K562 (cell line): ENCODE measurements around the gene CELSR3. TPM values are rescaled to one million over a fixed set of nuclear protein-coding genes. Genes with fewer than 3 reads are reported as not detected.

Source experiments
- ATAC-seq: fragments of 200-7000 bp; cut with Tn5 transposase; 3 replicates; pipeline ENCODE4 v1.9.1; 2020; ENCODE audit warnings: moderate library complexity
- BruUV-seq: library from RNA; stranded (reverse); fragments of 400-500 nt; replicated peaks from 2 replicates; lab custom pipeline; 2021; lab: Mats Ljungman, UMichigan
- CTCF ChIA-PET: fragments of 300-600 bp; formaldehyde crosslinking; extraction: SDS; loops from one replicate; lab custom pipeline; 2021; ENCODE audit warnings: low intra/inter-chr PET ratio; lab: Yijun Ruan, JAX
- POLR2A ChIA-PET: fragments of 300-600, 350-650 bp; sonication (Branson Sonifier 250); formaldehyde crosslinking; extraction: SDS; loops from one replicate; lab custom pipeline; 2021; ENCODE audit warnings: antibody characterized with exemption, inconsistent platforms; lab: Yijun Ruan, JAX
- DNase-seq, 4 experiments: peaks; one replicate each; pipeline versions ENCODE4 v3.0.0 to v3.0.0-alpha.2; 2011 to 2018; ENCODE audit warnings: low spot score in 3 of 4, mixed read lengths in 3 of 4; ENCODE audit errors: extremely low read depth in 1 of 4
- FAIRE-seq: peaks from 2 replicates; lab custom pipeline; 2011; peaks lifted over from hg19 to GRCh38; lab: Jason Lieb, UNC
- H2AFZ ChIP-seq: 2 replicates; pipeline ENCODE4 v1.6.0; 2011; ENCODE audit warnings: low read depth, low read length, control low read depth, inconsistent platforms
- H3K27ac ChIP-seq: fragments of 200-600 bp; 3 replicates; pipeline ENCODE4 v1.8.0; 2011; ENCODE audit warnings: low read depth, mild to moderate bottlenecking, control low read depth, inconsistent platforms, low read length, moderate library complexity, mixed read lengths; ENCODE audit errors: extremely low read depth
- H3K27me3 ChIP-seq, 2 experiments: fragments of 300-600 bp in 1 of 2; 2 replicates in 1 of 2; 3 replicates in 1 of 2; pipeline versions ENCODE4 v1.6.0 to v1.8.0; 2011; ENCODE audit warnings: inconsistent platforms in 2 of 2, low read length in 2 of 2, mild to moderate bottlenecking in 1 of 2, mixed read lengths in 1 of 2, moderate library complexity in 1 of 2; ENCODE audit not compliant: control insufficient read depth in 2 of 2, insufficient read depth in 2 of 2
- H3K36me3 ChIP-seq: fragments of 300-600 bp; 3 replicates; pipeline ENCODE4 v1.8.0; 2011; ENCODE audit warnings: mild to moderate bottlenecking, low read length, inconsistent platforms; ENCODE audit not compliant: control insufficient read depth, insufficient read depth
- H3K4me1 ChIP-seq, 2 experiments: fragments of 200-600 bp in 1 of 2; replicated peaks in 1 of 2; 2 replicates in 1 of 2; 3 replicates in 1 of 2; pipeline versions ENCODE4 v1.5.1 to v1.8.0; 2011; ENCODE audit warnings: inconsistent platforms in 2 of 2, low read length in 2 of 2, mild to moderate bottlenecking in 1 of 2, mixed read lengths in 1 of 2, moderate library complexity in 1 of 2; ENCODE audit not compliant: control insufficient read depth in 2 of 2, insufficient read depth in 2 of 2
- H3K4me2 ChIP-seq: 2 replicates; pipeline ENCODE4 v1.6.1; 2011; ENCODE audit warnings: low read length, control low read depth, inconsistent platforms, mixed read lengths; ENCODE audit not compliant: insufficient read depth
- H3K4me3 ChIP-seq: fragments of 200-600 bp; sonication (generic), shearing (Covaris generic); 2 replicates; pipeline ENCODE4 v1.5.1; 2016; ENCODE audit warnings: control low read depth, inconsistent platforms
- H3K79me2 ChIP-seq: fragments of 200-600 bp; 3 replicates; pipeline ENCODE4 v1.8.0; 2011; ENCODE audit warnings: low read length, inconsistent platforms; ENCODE audit not compliant: control insufficient read depth, insufficient read depth
- H3K9ac ChIP-seq, 2 experiments: 2 replicates each; pipeline versions ENCODE4 v1.6.0 to v1.6.1; 2011; ENCODE audit warnings: low read depth in 2 of 2, low read length in 2 of 2, control low read depth in 1 of 2, inconsistent platforms in 1 of 2, mild to moderate bottlenecking in 1 of 2, mixed read lengths in 1 of 2; ENCODE audit not compliant: insufficient read depth in 1 of 2
- H3K9me1 ChIP-seq: one replicate; pipeline ENCODE4 v1.6.0; 2011; ENCODE audit warnings: inconsistent platforms, mild to moderate bottlenecking, low read length, moderate library complexity; ENCODE audit not compliant: control insufficient read depth, insufficient read depth
- H3K9me3 ChIP-seq: replicated peaks from 2 replicates; pipeline ENCODE4 v1.5.1; 2011; ENCODE audit warnings: low read depth, low read length, inconsistent platforms; ENCODE audit not compliant: control insufficient read depth, insufficient read depth
- H4K20me1 ChIP-seq: replicated peaks from 2 replicates; pipeline ENCODE4 v1.6.1; 2011; ENCODE audit warnings: low read length, inconsistent platforms, mixed read lengths; ENCODE audit not compliant: control insufficient read depth, insufficient read depth
- ELF2 ChIP-seq: fragments of 250-450 bp; sonication (Bioruptor Pico); IDR thresholded peaks from 2 replicates; pipeline ENCODE4 v1.5.0; 2021; ENCODE audit warnings: mild to moderate bottlenecking
- ELF4 ChIP-seq: fragments of 450-650 bp; formaldehyde crosslinking; IDR thresholded peaks from 2 replicates; pipeline ENCODE4 v1.4.0; 2022; ENCODE audit warnings: missing genetic modification characterization
- LEF1 ChIP-seq: fragments of 450-650 bp; IDR thresholded peaks from 2 replicates; pipeline ENCODE4 v1.6.1; 2016; ENCODE audit warnings: mild to moderate bottlenecking
- MCM5 ChIP-seq: fragments of 450-650 bp; IDR thresholded peaks from 2 replicates; pipeline ENCODE4 v1.6.1; 2016; ENCODE audit warnings: low read depth
- PML ChIP-seq: IDR thresholded peaks from 2 replicates; pipeline ENCODE4 v1.6.1; 2012; ENCODE audit warnings: low read length, inconsistent platforms
- RBM17 ChIP-seq: fragments of 200-400 bp; formaldehyde crosslinking; IDR thresholded peaks from 2 replicates; pipeline ENCODE4 v1.6.1; 2017; ENCODE audit warnings: low read depth, mild to moderate bottlenecking, low read length, borderline replicate concordance
- TEAD4 ChIP-seq, 2 experiments: sonication (generic) in 1 of 2; formaldehyde crosslinking in 1 of 2; IDR thresholded peaks; 2 replicates each; pipeline versions ENCODE4 v1.6.1 to v1.8.0; 2012 to 2022; ENCODE audit warnings: borderline replicate concordance in 1 of 2, inconsistent platforms in 1 of 2, low read length in 1 of 2, mild to moderate bottlenecking in 1 of 2, missing genetic modification reagents in 1 of 2
- ZNF75A ChIP-seq: fragments of 450-650 bp; formaldehyde crosslinking; IDR thresholded peaks from 2 replicates; pipeline ENCODE4 v1.4.0; 2020; ENCODE audit warnings: mild to moderate bottlenecking
- WGBS: fragments of 100-300 bp; shearing (Covaris generic); methylation state at CpG from one replicate; pipeline ENCODE4 v1.1.6; 2016; ENCODE audit warnings: low coverage, mixed read lengths; ENCODE audit not compliant: insufficient coverage; ENCODE audit errors: missing lambda C conversion rate; 5-methylcytosine and 5-hydroxymethylcytosine counted together
- in situ Hi-C: fragments of 300-500 bp; cut with MboI; formaldehyde crosslinking; loops from 4 replicates; pipeline ENCODE4 v1.15.0; 2018; ENCODE audit warnings: inconsistent platforms, mixed read lengths
- intact Hi-C: fragments of 100-400 bp; cut with micrococcal nuclease; formaldehyde crosslinking; loops from 2 replicates; pipeline ENCODE4 v1.14.2; 2022
- polyA plus RNA-seq, 8 experiments: library from polyadenylated mRNA; depleted of rRNA in 4 of 8; stranded (reverse) in 5 of 8; unstranded in 3 of 8; fragments of >200 nt; fragmentation: Nextera tagmentation in 2 of 8; fragmentation: Illumina TruSeq in 1 of 8; extraction: Ambion mirVana in 2 of 8; extraction: Trizol in 1 of 8; gene quantifications; 2 replicates each; pipeline versions ENCODE4 v1.2.1 to v1.2.3, GENCODE V29; 2011 to 2014; ENCODE audit warnings: inconsistent platforms in 1 of 8, missing spikeins in 1 of 8
- total RNA-seq, 7 experiments: library from RNA; depleted of rRNA in 6 of 7; stranded (reverse); fragments of >200 nt in 6 of 7; fragmentation: Illumina TruSeq in 2 of 7; extraction: Trizol in 2 of 7; gene quantifications; 2 replicates each; pipeline versions ENCODE4 v1.2.1 to v1.2.3, GENCODE V29; 2011 to 2021; ENCODE audit warnings: low replicate concordance in 1 of 7
- TF ChIP-seq, protein P1 (sequence below): fragments of 150-350 bp; conservative IDR thresholded peaks from 2 replicates; pipeline ENCODE4 v1.6.1; 2014; ENCODE audit warnings: low read length

The CELSR3 gene
- total and polyA plus RNA-seq, 9 of the 15 experiments (the other 6 are each of a cell fraction or from before 2014, with no cell fraction given), result 0.10 to 2.7 (median 0.76) TPM

DNA sequence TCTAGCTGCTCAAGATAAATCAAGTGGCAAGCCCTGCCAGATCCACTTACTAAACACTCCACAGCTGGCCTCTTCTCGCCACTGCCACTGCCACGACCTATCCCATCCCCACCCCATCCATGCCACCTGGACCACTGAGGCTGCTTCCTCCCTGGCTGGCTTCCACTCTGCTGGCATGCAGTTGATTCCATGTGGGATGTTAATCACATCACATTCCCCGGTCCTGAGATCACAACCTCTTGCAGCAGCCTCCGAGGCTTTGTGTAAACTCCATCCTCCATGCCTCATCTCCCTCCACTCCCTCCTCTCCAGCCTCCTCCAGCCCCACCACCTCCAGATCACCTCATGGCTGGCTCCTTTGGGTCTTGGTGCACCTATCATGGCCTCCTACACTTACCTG, 15.4 kb upstream of the CELSR3 start:
- H3K9ac ChIP-seq, result no peak overlapping the region
- no peaks in the 10 kb centered on the region for H3K27me3 ChIP-seq
- 78% methylated on average over 2 of the region's 4 CpGs for WGBS
- peaks cover 2% of the 10 kb centered on the region; the same call in 1 of the 3 replicates for H3K79me2 ChIP-seq
- peaks cover 0 to 4% of the 10 kb centered on the region in 2 experiments; a peak in 2 of 5 replicates for H3K4me1 ChIP-seq
- H3K9me1 ChIP-seq, result no peaks in the 10 kb centered on the region
- TF ChIP-seq ZNF75A (CRISPR knock-in tag), result no peak
- TF ChIP-seq, all 486 proteins: peak for 0
- in situ Hi-C loops, result no loop called here
- Histone ChIP-seq H3K4me2 (no peak overlapping the region), H3K27ac (no peak overlapping the region), H3K4me3 (no peak overlapping the region), H4K20me1 (no peaks in the 10 kb centered on the region), H2AFZ (no peak overlapping the region), H3K9me3 (no peaks in the 10 kb centered on the region), H3K36me3 (peaks cover 52% of the 10 kb centered on the region; the same call in 2 of the 3 replicates)
- no peak for FAIRE-seq
- ATAC-seq, result no peak
- intact Hi-C loops, result no loop called here
- BruUV-seq, result no TSS peak
- ChIA-PET CTCF (interaction anchor here (0.6 kb wide), 1 partner anchor 490 kb away, joined by 3 read pairs; the partner anchor contains the start of gene CDC25A), POLR2A (no interaction called here)
- DNase-seq, result no peak

DNA sequence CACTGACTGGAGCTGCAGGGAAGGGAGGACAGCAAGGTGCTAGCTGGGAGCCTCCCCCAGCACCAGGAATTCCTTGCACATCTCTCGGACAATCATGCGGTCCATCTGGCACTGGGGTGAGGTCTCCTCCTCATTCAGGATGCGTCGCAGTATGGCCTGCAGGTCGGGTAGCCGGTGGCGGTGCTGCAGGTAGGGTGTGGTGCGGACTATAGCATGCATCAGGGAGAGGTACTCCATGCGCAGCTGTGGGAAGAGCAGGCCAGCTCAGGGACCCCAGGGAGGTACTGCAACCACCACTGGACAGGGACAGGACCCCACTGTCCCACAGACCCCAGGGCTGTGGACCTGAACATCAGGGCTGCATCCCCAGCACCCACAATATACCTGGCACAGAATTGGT, 11.8 kb upstream of the CELSR3 start:
- ATAC-seq, result no peak
- no peak overlapping the region for H2AFZ ChIP-seq
- no peak for DNase-seq
- WGBS, result 92% methylated on average over 8 of the region's 9 CpGs
- H3K9ac ChIP-seq, result no peak overlapping the region
- intact Hi-C loops (no loop called here), in situ Hi-C loops (no loop called here)
- FAIRE-seq, result no peak
- no TSS peak for BruUV-seq
- TF ChIP-seq PML (no peak), ELF4 (no peak), MCM5 (no peak), TEAD4 (IDR thresholded peaks at IDR 0.05; ENCODE audit: low read length) (no peak), TEAD4 (CRISPR knock-in tag; IDR thresholded peaks at IDR 0.05; ENCODE audit: borderline replicate concordance) (no peak), LEF1 (no peak), RBM17 (no peak), ELF2 (CRISPR knock-in tag) (no peak)
- TF ChIP-seq, protein P1, sequence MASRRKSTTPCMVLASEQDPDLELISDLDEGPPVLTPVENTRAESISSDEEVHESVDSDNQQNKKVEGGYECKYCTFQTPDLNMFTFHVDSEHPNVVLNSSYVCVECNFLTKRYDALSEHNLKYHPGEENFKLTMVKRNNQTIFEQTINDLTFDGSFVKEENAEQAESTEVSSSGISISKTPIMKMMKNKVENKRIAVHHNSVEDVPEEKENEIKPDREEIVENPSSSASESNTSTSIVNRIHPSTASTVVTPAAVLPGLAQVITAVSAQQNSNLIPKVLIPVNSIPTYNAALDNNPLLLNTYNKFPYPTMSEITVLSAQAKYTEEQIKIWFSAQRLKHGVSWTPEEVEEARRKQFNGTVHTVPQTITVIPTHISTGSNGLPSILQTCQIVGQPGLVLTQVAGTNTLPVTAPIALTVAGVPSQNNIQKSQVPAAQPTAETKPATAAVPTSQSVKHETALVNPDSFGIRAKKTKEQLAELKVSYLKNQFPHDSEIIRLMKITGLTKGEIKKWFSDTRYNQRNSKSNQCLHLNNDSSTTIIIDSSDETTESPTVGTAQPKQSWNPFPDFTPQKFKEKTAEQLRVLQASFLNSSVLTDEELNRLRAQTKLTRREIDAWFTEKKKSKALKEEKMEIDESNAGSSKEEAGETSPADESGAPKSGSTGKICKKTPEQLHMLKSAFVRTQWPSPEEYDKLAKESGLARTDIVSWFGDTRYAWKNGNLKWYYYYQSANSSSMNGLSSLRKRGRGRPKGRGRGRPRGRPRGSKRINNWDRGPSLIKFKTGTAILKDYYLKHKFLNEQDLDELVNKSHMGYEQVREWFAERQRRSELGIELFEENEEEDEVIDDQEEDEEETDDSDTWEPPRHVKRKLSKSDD, result no peak
- ChIA-PET POLR2A (interaction anchor here (1.3 kb wide), 1 partner anchor 12 kb away, joined by 5 read pairs; the partner anchor contains the start of gene CELSR3), CTCF (no interaction called here)
- no peaks in the 10 kb centered on the region for H4K20me1 ChIP-seq
- H3K4me3 ChIP-seq, result no peak overlapping the region
- H3K79me2 ChIP-seq, result no peaks in the 10 kb centered on the region
- H3K9me1 ChIP-seq, result no peaks in the 10 kb centered on the region
- no peaks in the 10 kb centered on the region for H3K9me3 ChIP-seq
- H3K27me3 ChIP-seq, result no peaks in the 10 kb centered on the region
- H3K27ac ChIP-seq, result no peak overlapping the region
- peaks cover 29% of the 10 kb centered on the region; the same call in 2 of the 3 replicates for H3K36me3 ChIP-seq
- no peaks in the 10 kb centered on the region; a peak in 1 of 5 replicates for H3K4me1 ChIP-seq
- no peak overlapping the region for H3K4me2 ChIP-seq
